ENCODE results near the gene PRR13.

PRR13 gene

GRCh38 chr12:53461591-53461990 is 20.1 kb downstream of the PRR13 start:
- Histone ChIP-seq H3K4me1 (ENCODE audit: control insufficient read depth, insufficient read depth, low read length) (peaks cover 35% of the 10 kb centered on the region), H3K9ac (ENCODE audit: low read length) (peak overlapping the region; percentile 41), H3K36me3 (ENCODE audit: control insufficient read depth, insufficient read depth, low read length, severe bottlenecking) (peaks cover 99% of the 10 kb centered on the region), H3K4me3 (ENCODE audit: low read length) (no peak overlapping the region), H3K9me3 (ENCODE audit: control insufficient read depth, low read length) (no peaks in the 10 kb centered on the region), H3K27me3 (replicated peaks; ENCODE audit: control insufficient read depth, insufficient read depth, low read length) (no peaks in the 10 kb centered on the region)
- no peak for DNase-seq (ENCODE audit: low read depth)

GRCh38 chr12:53462935-53463334 is 21.4 kb downstream of the PRR13 start:
- peaks cover 99% of the 10 kb centered on the region for H3K36me3 ChIP-seq (ENCODE audit: control insufficient read depth, insufficient read depth, low read length, severe bottlenecking)
- H3K27me3 ChIP-seq (replicated peaks; ENCODE audit: control insufficient read depth, insufficient read depth, low read length) = no peaks in the 10 kb centered on the region
- no peak for DNase-seq (ENCODE audit: low read depth)
- H3K4me3 ChIP-seq (ENCODE audit: low read length) = no peak overlapping the region
- peak overlapping the region; percentile 18 for H3K9ac ChIP-seq (ENCODE audit: low read length)
- peaks cover 40% of the 10 kb centered on the region for H3K4me1 ChIP-seq (ENCODE audit: control insufficient read depth, insufficient read depth, low read length)
- H3K9me3 ChIP-seq (ENCODE audit: control insufficient read depth, low read length) = no peaks in the 10 kb centered on the region

- Histone ChIP-seq H3K9me3 (ENCODE audit: control insufficient read depth, low read length) (no peaks in the 10 kb centered on the region), H3K36me3 (ENCODE audit: control insufficient read depth, insufficient read depth, low read length, severe bottlenecking) (peaks cover 99% of the 10 kb centered on the region), H3K4me1 (ENCODE audit: control insufficient read depth, insufficient read depth, low read length) (peaks cover 40% of the 10 kb centered on the region), H3K27me3 (replicated peaks; ENCODE audit: control insufficient read depth, insufficient read depth, low read length) (no peaks in the 10 kb centered on the region), H3K9ac (ENCODE audit: low read length) (peak overlapping the region; percentile 16), H3K4me3 (ENCODE audit: low read length) (no peak overlapping the region)
- no peak for DNase-seq (ENCODE audit: low read depth)
Measured at GRCh38 chr12:53463802-53464560, 22.4 kb downstream of the PRR13 start.

GRCh38 chr12:53464685-53465418 is 23.3 kb downstream of the PRR13 start:
- no peak overlapping the region for H3K4me3 ChIP-seq (ENCODE audit: low read length)
- no peaks in the 10 kb centered on the region for H3K27me3 ChIP-seq (replicated peaks; ENCODE audit: control insufficient read depth, insufficient read depth, low read length)
- H3K4me1 ChIP-seq (ENCODE audit: control insufficient read depth, insufficient read depth, low read length) = peaks cover 40% of the 10 kb centered on the region
- H3K36me3 ChIP-seq (ENCODE audit: control insufficient read depth, insufficient read depth, low read length, severe bottlenecking) = peaks cover 99% of the 10 kb centered on the region
- no peak for DNase-seq (ENCODE audit: low read depth)
- no peaks in the 10 kb centered on the region for H3K9me3 ChIP-seq (ENCODE audit: control insufficient read depth, low read length)
- H3K9ac ChIP-seq (ENCODE audit: low read length) = peak overlapping the region; percentile 44

- no peaks in the 10 kb centered on the region for H3K27me3 ChIP-seq (replicated peaks; ENCODE audit: control insufficient read depth, insufficient read depth, low read length)
- DNase-seq (ENCODE audit: low read depth) = no peak
- H3K4me1 ChIP-seq (ENCODE audit: control insufficient read depth, insufficient read depth, low read length) = peaks cover 35% of the 10 kb centered on the region
- peak overlapping the region; percentile 44 for H3K9ac ChIP-seq (ENCODE audit: low read length)
- no peak overlapping the region for H3K4me3 ChIP-seq (ENCODE audit: low read length)
- no peaks in the 10 kb centered on the region for H3K9me3 ChIP-seq (ENCODE audit: control insufficient read depth, low read length)
- H3K36me3 ChIP-seq (ENCODE audit: control insufficient read depth, insufficient read depth, low read length, severe bottlenecking) = peaks cover 99% of the 10 kb centered on the region
Measured at GRCh38 chr12:53465679-53466078, 24.1 kb downstream of the PRR13 start.

- no peaks in the 10 kb centered on the region for H3K9me3 ChIP-seq (ENCODE audit: control insufficient read depth, low read length)
- H3K9ac ChIP-seq (ENCODE audit: low read length) = peak overlapping the region; percentile 44
- peaks cover 98% of the 10 kb centered on the region for H3K36me3 ChIP-seq (ENCODE audit: control insufficient read depth, insufficient read depth, low read length, severe bottlenecking)
- H3K4me1 ChIP-seq (ENCODE audit: control insufficient read depth, insufficient read depth, low read length) = peaks cover 32% of the 10 kb centered on the region
- no peaks in the 10 kb centered on the region for H3K27me3 ChIP-seq (replicated peaks; ENCODE audit: control insufficient read depth, insufficient read depth, low read length)
- no peak overlapping the region for H3K4me3 ChIP-seq (ENCODE audit: low read length)
- DNase-seq (ENCODE audit: low read depth) = no peak
Measured at GRCh38 chr12:53466640-53467039, 25.1 kb downstream of the PRR13 start.

- Histone ChIP-seq H3K9me3 (ENCODE audit: control insufficient read depth, low read length) (no peaks in the 10 kb centered on the region), H3K27me3 (replicated peaks; ENCODE audit: control insufficient read depth, insufficient read depth, low read length) (no peaks in the 10 kb centered on the region), H3K4me1 (ENCODE audit: control insufficient read depth, insufficient read depth, low read length) (peaks cover 36% of the 10 kb centered on the region), H3K36me3 (ENCODE audit: control insufficient read depth, insufficient read depth, low read length, severe bottlenecking) (peaks cover 98% of the 10 kb centered on the region), H3K4me3 (ENCODE audit: low read length) (no peak overlapping the region), H3K9ac (ENCODE audit: low read length) (no peak overlapping the region)
- no peak for DNase-seq (ENCODE audit: low read depth)
Measured at GRCh38 chr12:53467082-53467481, 25.5 kb downstream of the PRR13 start.

- no peak for DNase-seq (ENCODE audit: low read depth)
- H3K4me1 ChIP-seq (ENCODE audit: control insufficient read depth, insufficient read depth, low read length) = peaks cover 44% of the 10 kb centered on the region
- H3K9me3 ChIP-seq (ENCODE audit: control insufficient read depth, low read length) = no peaks in the 10 kb centered on the region
- H3K27me3 ChIP-seq (replicated peaks; ENCODE audit: control insufficient read depth, insufficient read depth, low read length) = no peaks in the 10 kb centered on the region
- H3K9ac ChIP-seq (ENCODE audit: low read length) = no peak overlapping the region
- H3K36me3 ChIP-seq (ENCODE audit: control insufficient read depth, insufficient read depth, low read length, severe bottlenecking) = peaks cover 98% of the 10 kb centered on the region
- no peak overlapping the region for H3K4me3 ChIP-seq (ENCODE audit: low read length)
Measured at GRCh38 chr12:53467880-53468279, 26.3 kb downstream of the PRR13 start.

GRCh38 chr12:53468282-53468681 is 26.7 kb downstream of the PRR13 start:
- DNase-seq (ENCODE audit: low read depth) = no peak
- Histone ChIP-seq H3K36me3 (ENCODE audit: control insufficient read depth, insufficient read depth, low read length, severe bottlenecking) (peaks cover 96% of the 10 kb centered on the region), H3K4me1 (ENCODE audit: control insufficient read depth, insufficient read depth, low read length) (peaks cover 46% of the 10 kb centered on the region), H3K9me3 (ENCODE audit: control insufficient read depth, low read length) (no peaks in the 10 kb centered on the region), H3K9ac (ENCODE audit: low read length) (no peak overlapping the region), H3K27me3 (replicated peaks; ENCODE audit: control insufficient read depth, insufficient read depth, low read length) (no peaks in the 10 kb centered on the region), H3K4me3 (ENCODE audit: low read length) (no peak overlapping the region)

GRCh38 chr12:53472056-53472582 is 30.6 kb downstream of the PRR13 start:
- H3K9ac ChIP-seq (ENCODE audit: low read length) = peak overlapping the region; percentile 16
- no peak overlapping the region for H3K4me3 ChIP-seq (ENCODE audit: low read length)
- no peak for DNase-seq (ENCODE audit: low read depth)
- H3K4me1 ChIP-seq (ENCODE audit: control insufficient read depth, insufficient read depth, low read length) = peaks cover 52% of the 10 kb centered on the region
- H3K9me3 ChIP-seq (ENCODE audit: control insufficient read depth, low read length) = no peaks in the 10 kb centered on the region
- H3K36me3 ChIP-seq (ENCODE audit: control insufficient read depth, insufficient read depth, low read length, severe bottlenecking) = peaks cover 97% of the 10 kb centered on the region
- H3K27me3 ChIP-seq (replicated peaks; ENCODE audit: control insufficient read depth, insufficient read depth, low read length) = no peaks in the 10 kb centered on the region

GRCh38 chr12:53474077-53474476 is 32.5 kb downstream of the PRR13 start:
- Histone ChIP-seq H3K36me3 (ENCODE audit: control insufficient read depth, insufficient read depth, low read length, severe bottlenecking) (peaks cover 94% of the 10 kb centered on the region), H3K27me3 (replicated peaks; ENCODE audit: control insufficient read depth, insufficient read depth, low read length) (no peaks in the 10 kb centered on the region), H3K9me3 (ENCODE audit: control insufficient read depth, low read length) (no peaks in the 10 kb centered on the region), H3K4me3 (ENCODE audit: low read length) (no peak overlapping the region), H3K9ac (ENCODE audit: low read length) (peak overlapping the region; percentile 19), H3K4me1 (ENCODE audit: control insufficient read depth, insufficient read depth, low read length) (peaks cover 68% of the 10 kb centered on the region)
- no peak for DNase-seq (ENCODE audit: low read depth)

All from adipocyte (in vitro differentiated cells).